NCI-H2107 (cell line): ENCODE data around the gene NKX2-3.

Experiments used
- DNase-seq: peaks from one replicate; lab custom pipeline; 2025; lab: John Stamatoyannopoulos, UW

The NKX2-3 gene

GRCh38 chr10:99526861-99527504 lies 5.8 kb upstream of the NKX2-3 start:
- DNase-seq, result no peak

- no peak for DNase-seq
Observed at GRCh38 chr10:99527526-99528493, 4.9 kb upstream of the NKX2-3 start.

GRCh38 chr10:99528494-99529441 lies 4.0 kb upstream of the NKX2-3 start:
- DNase-seq, result no peak

- no peak for DNase-seq
Observed at GRCh38 chr10:99529591-99530107, 3.1 kb upstream of the NKX2-3 start.

- no peak for DNase-seq
Observed at GRCh38 chr10:99530108-99531025, 2.4 kb upstream of the NKX2-3 start.

- no peak for DNase-seq
Observed at GRCh38 chr10:99531026-99531695, 1.6 kb upstream of the NKX2-3 start.

- no peak for DNase-seq
Observed at GRCh38 chr10:99531696-99532593, 797 bp upstream of the NKX2-3 start.

- no peak for DNase-seq
Observed at GRCh38 chr10:99533496-99534449, 1.0 kb downstream of the NKX2-3 start.

- DNase-seq, result no peak
Observed at GRCh38 chr10:99534450-99534938, 1.8 kb downstream of the NKX2-3 start.

GRCh38 chr10:99534939-99535763 lies 2.4 kb downstream of the NKX2-3 start:
- no peak for DNase-seq

- DNase-seq, result no peak
Observed at GRCh38 chr10:99535764-99536337, 3.1 kb downstream of the NKX2-3 start.

GRCh38 chr10:99536338-99537085 lies 3.8 kb downstream of the NKX2-3 start:
- DNase-seq, result no peak

- no peak for DNase-seq
Observed at GRCh38 chr10:99537086-99537988, 4.6 kb downstream of the NKX2-3 start.

- no peak for DNase-seq
Observed at GRCh38 chr10:99537989-99538917, 5.5 kb downstream of the NKX2-3 start.
